ENCODE results near the gene MED25. TPM values are rescaled to one million over a fixed set of nuclear protein-coding genes. Genes with fewer than 3 reads are reported as not detected.

Gene MED25
- total RNA-seq, 1 experiment from 2014 or later = 93.0 TPM

- no peaks in the 10 kb centered on the region for H3K27me3 ChIP-seq (replicated peaks; ENCODE audit: insufficient read depth, low read depth, low read length, poor library complexity)
- no peaks in the 10 kb centered on the region for H3K36me3 ChIP-seq (ENCODE audit: insufficient read depth, low read length, poor library complexity, severe bottlenecking)
- CTCF ChIA-PET = no interaction called here
- POLR2A ChIA-PET (ENCODE audit: low non-redundant PET) = no interaction called here
- H3K9me3 ChIP-seq (ENCODE audit: low read depth, low read length, poor library complexity, severe bottlenecking) = no peaks in the 10 kb centered on the region
- H3K4me1 ChIP-seq (ENCODE audit: insufficient read depth, low read length, poor library complexity, severe bottlenecking) = no peaks in the 10 kb centered on the region
- H3K27ac ChIP-seq (ENCODE audit: low read depth, low read length, poor library complexity, severe bottlenecking) = no peak overlapping the region
- BruUV-seq (replicated peaks) = no TSS peak
- no peak overlapping the region for H3K4me3 ChIP-seq (ENCODE audit: low read depth, low read length, poor library complexity, severe bottlenecking)
- DNase-seq (ENCODE audit: low spot score) = no peak
- intact Hi-C loops (cut with micrococcal nuclease; ENCODE audit: unreplicated experiment) = no loop called here
- TF ChIP-seq EZH2 (IDR thresholded peaks at IDR 0.05; ENCODE audit: borderline replicate concordance, low read depth, low read length, poor library complexity, severe bottlenecking) (no peak), CTCF (conservative IDR thresholded peaks at IDR 0.05; ENCODE audit: low read depth, low read length) (no peak)
Measured at GRCh38 chr19:49775742-49776370, 42.2 kb upstream of the MED25 start.

- BruUV-seq (replicated peaks) = no TSS peak
- Histone ChIP-seq H3K4me3 (ENCODE audit: low read depth, low read length, poor library complexity, severe bottlenecking) (no peak overlapping the region), H3K27me3 (replicated peaks; ENCODE audit: insufficient read depth, low read depth, low read length, poor library complexity) (no peaks in the 10 kb centered on the region), H3K4me1 (ENCODE audit: insufficient read depth, low read length, poor library complexity, severe bottlenecking) (no peaks in the 10 kb centered on the region), H3K27ac (ENCODE audit: low read depth, low read length, poor library complexity, severe bottlenecking) (no peak overlapping the region), H3K36me3 (ENCODE audit: insufficient read depth, low read length, poor library complexity, severe bottlenecking) (no peaks in the 10 kb centered on the region), H3K9me3 (ENCODE audit: low read depth, low read length, poor library complexity, severe bottlenecking) (no peaks in the 10 kb centered on the region)
- no peak for DNase-seq (ENCODE audit: low spot score)
- ChIA-PET POLR2A (ENCODE audit: low non-redundant PET) (no interaction called here), CTCF (no interaction called here)
- TF ChIP-seq CTCF (conservative IDR thresholded peaks at IDR 0.05; ENCODE audit: low read depth, low read length) = no peak
- no peak for TF ChIP-seq EZH2 (IDR thresholded peaks at IDR 0.05; ENCODE audit: borderline replicate concordance, low read depth, low read length, poor library complexity, severe bottlenecking)
- intact Hi-C loops (cut with micrococcal nuclease; ENCODE audit: unreplicated experiment) = no loop called here
Measured at GRCh38 chr19:49776371-49776764, 41.7 kb upstream of the MED25 start.

GRCh38 chr19:49779731-49780555, 38.1 kb upstream of the MED25 start:
- BruUV-seq (replicated peaks) = no TSS peak
- TF ChIP-seq CTCF (conservative IDR thresholded peaks at IDR 0.05; ENCODE audit: low read depth, low read length) (no peak), EZH2 (IDR thresholded peaks at IDR 0.05; ENCODE audit: borderline replicate concordance, low read depth, low read length, poor library complexity, severe bottlenecking) (no peak)
- H3K4me1 ChIP-seq (ENCODE audit: insufficient read depth, low read length, poor library complexity, severe bottlenecking) = no peaks in the 10 kb centered on the region
- H3K9me3 ChIP-seq (ENCODE audit: low read depth, low read length, poor library complexity, severe bottlenecking) = no peaks in the 10 kb centered on the region
- no peak overlapping the region for H3K4me3 ChIP-seq (ENCODE audit: low read depth, low read length, poor library complexity, severe bottlenecking)
- H3K36me3 ChIP-seq (ENCODE audit: insufficient read depth, low read length, poor library complexity, severe bottlenecking) = peaks cover 17% of the 10 kb centered on the region
- ChIA-PET CTCF (no interaction called here), POLR2A (ENCODE audit: low non-redundant PET) (no interaction called here)
- DNase-seq (ENCODE audit: low spot score) = no peak
- intact Hi-C loops (cut with micrococcal nuclease; ENCODE audit: unreplicated experiment) = no loop called here
- H3K27ac ChIP-seq (ENCODE audit: low read depth, low read length, poor library complexity, severe bottlenecking) = no peak overlapping the region
- H3K27me3 ChIP-seq (replicated peaks; ENCODE audit: insufficient read depth, low read depth, low read length, poor library complexity) = no peaks in the 10 kb centered on the region
